WTC11 (cell line): ENCODE data around the gene NWD2. TPM values are rescaled to one million over a fixed set of nuclear protein-coding genes. Genes with fewer than 3 reads are reported as not detected.

Experiments used
- ATAC-seq: fragments of 200-7000 bp; cut with Tn5 transposase; 2 replicates; pipeline ENCODE4 v1.10.0; 2021; ENCODE audit warnings: mild to moderate bottlenecking, moderate library complexity
- CTCF ChIA-PET: fragments of 300-600 bp; sonication (Branson Sonifier 250); formaldehyde crosslinking; loops from one replicate; lab custom pipeline; 2021; ENCODE audit warnings: antibody characterized with exemption; lab: Charles Lee
- POLR2A ChIA-PET: fragments of 350-600 bp; sonication (Branson Sonifier 250); formaldehyde crosslinking; loops from one replicate; lab custom pipeline; 2021; ENCODE audit warnings: antibody characterized with exemption; lab: Charles Lee
- DNase-seq: peaks from one replicate; pipeline ENCODE4 v3.0.0; 2021; ENCODE audit warnings: low spot score
- H3K27ac Mint-ChIP-seq: 2 replicates; pipeline ENCODE4 v1.8.0; 2021; ENCODE audit warnings: mixed read lengths
- H3K27me3 Mint-ChIP-seq: 2 replicates; pipeline ENCODE4 v1.8.0; 2021; ENCODE audit warnings: low read depth, mild to moderate bottlenecking, moderate library complexity, mixed read lengths
- H3K36me3 Mint-ChIP-seq: 2 replicates; pipeline ENCODE4 v1.8.0; 2021; ENCODE audit warnings: mixed read lengths
- H3K4me1 Mint-ChIP-seq: 2 replicates; pipeline ENCODE4 v1.8.0; 2022; ENCODE audit warnings: mixed read lengths
- H3K4me3 Mint-ChIP-seq: 2 replicates; pipeline ENCODE4 v1.8.0; 2021; ENCODE audit warnings: mild to moderate bottlenecking, moderate library complexity, mixed read lengths
- H3K9me3 Mint-ChIP-seq: 2 replicates; pipeline ENCODE4 v1.8.0; 2021; ENCODE audit warnings: mixed read lengths
- CREB1 ChIP-seq: sonication (generic); formaldehyde crosslinking; IDR thresholded peaks from 2 replicates; pipeline ENCODE4 v1.8.0; 2023; ENCODE audit warnings: mild to moderate bottlenecking, missing genetic modification reagents
- CREM ChIP-seq: sonication (generic); formaldehyde crosslinking; IDR thresholded peaks from 2 replicates; pipeline ENCODE4 v1.8.1; 2022; ENCODE audit warnings: mild to moderate bottlenecking, missing genetic modification reagents, moderate library complexity
- ELF4 ChIP-seq: sonication (generic); formaldehyde crosslinking; IDR thresholded peaks from 2 replicates; pipeline ENCODE4 v1.8.1; 2022; ENCODE audit warnings: low read depth, mild to moderate bottlenecking, moderate library complexity, missing genetic modification reagents
- ETV6 ChIP-seq: sonication (generic); formaldehyde crosslinking; IDR thresholded peaks from 2 replicates; pipeline ENCODE4 v1.8.1; 2022; ENCODE audit warnings: mild to moderate bottlenecking, missing genetic modification reagents
- FOXK1 ChIP-seq: sonication (generic); formaldehyde crosslinking; IDR thresholded peaks from 2 replicates; pipeline ENCODE4 v1.8.0; 2022; ENCODE audit warnings: mild to moderate bottlenecking, moderate library complexity, missing genetic modification reagents
- FOXP1 ChIP-seq: sonication (generic); formaldehyde crosslinking; IDR thresholded peaks from 2 replicates; pipeline ENCODE4 v1.8.0; 2022; ENCODE audit warnings: missing genetic modification reagents, mild to moderate bottlenecking, moderate library complexity, borderline replicate concordance
- GABPB1 ChIP-seq: sonication (generic); formaldehyde crosslinking; IDR thresholded peaks from 2 replicates; pipeline ENCODE4 v1.8.1; 2023; ENCODE audit warnings: mild to moderate bottlenecking, missing genetic modification reagents
- JAZF1 ChIP-seq: fragments of 250-450 bp; sonication (Bioruptor Pico); IDR thresholded peaks from 2 replicates; pipeline ENCODE4 v1.9.0; 2021; ENCODE audit warnings: moderate library complexity, mild to moderate bottlenecking, inconsistent platforms
- MXD4 ChIP-seq: fragments of 250-450 bp; sonication (Bioruptor Pico); IDR thresholded peaks from 2 replicates; pipeline ENCODE4 v1.8.0; 2021; ENCODE audit warnings: mild to moderate bottlenecking, moderate library complexity, borderline replicate concordance
- MYBL2 ChIP-seq: sonication (generic); formaldehyde crosslinking; IDR thresholded peaks from 2 replicates; pipeline ENCODE4 v1.8.1; 2023; ENCODE audit warnings: mild to moderate bottlenecking, moderate library complexity, missing genetic modification reagents
- NFYB ChIP-seq: sonication (generic); formaldehyde crosslinking; conservative IDR thresholded peaks from 2 replicates; pipeline ENCODE4 v1.8.0; 2022; ENCODE audit warnings: low read depth, missing genetic modification reagents
- NR2C2 ChIP-seq: sonication (generic); formaldehyde crosslinking; IDR thresholded peaks from 2 replicates; pipeline ENCODE4 v1.8.0; 2022; ENCODE audit warnings: mild to moderate bottlenecking, missing genetic modification reagents
- NR3C1 ChIP-seq: sonication (generic); formaldehyde crosslinking; conservative IDR thresholded peaks from 2 replicates; pipeline ENCODE4 v1.8.1; 2023; ENCODE audit warnings: low read depth, mild to moderate bottlenecking, missing genetic modification reagents
- RELA ChIP-seq: sonication (generic); formaldehyde crosslinking; IDR thresholded peaks from 2 replicates; pipeline ENCODE4 v1.8.1; 2022; ENCODE audit warnings: missing genetic modification reagents, mild to moderate bottlenecking, borderline replicate concordance
- RORB ChIP-seq: fragments of 250-450 bp; sonication (Bioruptor Pico); IDR thresholded peaks from 2 replicates; pipeline ENCODE4 v1.9.0; 2021; ENCODE audit warnings: mild to moderate bottlenecking
- SMAD3 ChIP-seq: sonication (generic); formaldehyde crosslinking; IDR thresholded peaks from 2 replicates; pipeline ENCODE4 v1.8.0; 2022; ENCODE audit warnings: missing genetic modification reagents, mild to moderate bottlenecking, borderline replicate concordance
- TEAD1 ChIP-seq: sonication (generic); formaldehyde crosslinking; IDR thresholded peaks from 2 replicates; pipeline ENCODE4 v1.8.0; 2022; ENCODE audit warnings: mild to moderate bottlenecking, missing genetic modification reagents
- ZNF138 ChIP-seq: sonication (generic); formaldehyde crosslinking; conservative IDR thresholded peaks from 2 replicates; pipeline ENCODE4 v1.8.1; 2022; ENCODE audit warnings: mild to moderate bottlenecking, moderate library complexity, missing genetic modification reagents
- ZNF396 ChIP-seq: fragments of 250-450 bp; sonication (Bioruptor Pico); IDR thresholded peaks from 2 replicates; pipeline ENCODE4 v1.8.0; 2021; ENCODE audit warnings: mild to moderate bottlenecking, moderate library complexity, borderline replicate concordance
- total RNA-seq: library from RNA; stranded (reverse); gene quantifications from 3 replicates; pipeline ENCODE4 v1.2.3, GENCODE V29; 2021
- TF ChIP-seq, protein P1 (sequence below): fragments of 250-450 bp; sonication (Bioruptor Pico); IDR thresholded peaks from 2 replicates; pipeline ENCODE4 v1.9.0; 2021; ENCODE audit warnings: moderate library complexity, mild to moderate bottlenecking, inconsistent platforms, borderline replicate concordance
- TF ChIP-seq, protein P2 (sequence below): sonication (generic); formaldehyde crosslinking; IDR thresholded peaks from 2 replicates; pipeline ENCODE4 v1.8.0; 2022; ENCODE audit warnings: mild to moderate bottlenecking, missing genetic modification reagents
- TF ChIP-seq, protein P3 (sequence below): sonication (generic); formaldehyde crosslinking; IDR thresholded peaks from 2 replicates; pipeline ENCODE4 v1.8.0; 2022; ENCODE audit warnings: mild to moderate bottlenecking, missing genetic modification reagents
- TF ChIP-seq, protein P4 (sequence below): fragments of 250-450 bp; sonication (Bioruptor Pico); IDR thresholded peaks from 2 replicates; pipeline ENCODE4 v1.9.0; 2021; ENCODE audit warnings: mild to moderate bottlenecking
- TF ChIP-seq, protein P5 (sequence below): sonication (generic); formaldehyde crosslinking; IDR thresholded peaks from 2 replicates; pipeline ENCODE4 v1.8.0; 2022; ENCODE audit warnings: mild to moderate bottlenecking, missing genetic modification reagents

NWD2 gene
- total RNA-seq, 1 experiment from 2014 or later: 0.07 TPM

DNA sequence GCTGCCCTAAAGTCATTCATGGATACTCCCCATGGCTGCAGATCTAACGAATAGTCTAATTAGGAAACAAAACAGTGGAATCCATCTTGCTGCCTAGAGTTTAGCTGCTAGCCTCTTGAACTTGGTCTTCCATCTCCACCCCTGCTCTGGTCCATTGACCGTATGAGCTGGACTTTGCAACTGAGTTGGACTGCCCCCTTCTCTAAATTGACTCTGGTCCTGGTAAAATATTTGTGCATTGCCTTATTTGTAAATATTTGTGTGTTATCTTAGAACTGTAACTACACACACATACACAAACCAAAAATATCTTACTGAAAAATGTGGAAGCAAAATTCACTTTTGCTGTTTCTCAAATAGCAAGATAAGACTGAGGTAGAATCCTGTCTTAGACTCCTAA, 181.3 kb downstream of the NWD2 start:
- CTCF ChIA-PET: interaction anchor here (0.7 kb wide), 1 partner anchor 9 kb away, joined by 3 read pairs; no protein-coding TSS in a partner anchor
- no peak for ATAC-seq
- H3K36me3 Mint-ChIP-seq: no peaks in the 10 kb centered on the region
- H3K27me3 Mint-ChIP-seq: no peaks in the 10 kb centered on the region
- no peak overlapping the region for H3K27ac Mint-ChIP-seq
- peaks cover 8% of the 10 kb centered on the region for H3K9me3 Mint-ChIP-seq
- no peak for DNase-seq
- no peak for TF ChIP-seq ZNF138
- no peak overlapping the region for H3K4me3 Mint-ChIP-seq
- POLR2A ChIA-PET: no interaction called here
- peaks cover 6% of the 10 kb centered on the region; the same call in 1 of the 2 replicates for H3K4me1 Mint-ChIP-seq

DNA sequence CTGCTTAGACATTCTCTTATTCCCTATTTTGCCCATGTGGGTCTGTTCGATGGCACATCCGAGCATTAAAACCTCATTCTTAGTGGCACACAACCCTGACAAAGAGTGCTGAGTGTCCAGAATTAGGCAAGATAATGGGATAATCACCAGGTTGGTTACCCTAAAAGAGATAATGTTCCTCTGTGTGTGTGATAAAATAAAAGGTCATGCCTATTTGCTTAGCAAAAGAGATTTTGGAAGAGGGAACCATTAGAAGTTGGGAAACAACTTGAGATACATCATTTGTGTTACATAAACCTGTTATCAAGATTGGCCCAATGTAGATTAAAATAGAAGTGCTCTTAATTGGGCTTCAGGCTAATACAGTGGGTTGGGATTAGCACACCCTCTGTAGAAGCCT, 182.7 kb downstream of the NWD2 start:
- peaks cover 8% of the 10 kb centered on the region for H3K9me3 Mint-ChIP-seq
- ATAC-seq (no peak), DNase-seq (no peak)
- CTCF ChIA-PET: interaction anchor here (1.1 kb wide), 1 partner anchor 375 kb away, joined by 6 read pairs; no protein-coding TSS in a partner anchor
- POLR2A ChIA-PET: no interaction called here
- H3K27me3 Mint-ChIP-seq: no peaks in the 10 kb centered on the region
- TF ChIP-seq SMAD3 (CRISPR knock-in tag): no peak
- no peak for TF ChIP-seq TEAD1
- TF ChIP-seq ZNF138: no peak
- TF ChIP-seq, protein P1, sequence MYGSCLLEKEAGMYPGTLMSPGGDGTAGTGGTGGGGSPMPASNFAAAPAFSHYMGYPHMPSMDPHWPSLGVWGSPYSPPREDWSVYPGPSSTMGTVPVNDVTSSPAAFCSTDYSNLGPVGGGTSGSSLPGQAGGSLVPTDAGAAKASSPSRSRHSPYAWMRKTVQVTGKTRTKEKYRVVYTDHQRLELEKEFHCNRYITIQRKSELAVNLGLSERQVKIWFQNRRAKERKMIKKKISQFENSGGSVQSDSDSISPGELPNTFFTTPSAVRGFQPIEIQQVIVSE: no peak
- no peak for TF ChIP-seq CREM (CRISPR knock-in tag)
- TF ChIP-seq ELF4: no peak
- TF ChIP-seq RORB (CRISPR knock-in tag): no peak
- no peak for TF ChIP-seq NFYB
- no peak for TF ChIP-seq NR2C2 (CRISPR knock-in tag)
- TF ChIP-seq JAZF1 (CRISPR knock-in tag): no peak
- TF ChIP-seq RELA (CRISPR knock-in tag): no peak
- TF ChIP-seq FOXP1 (CRISPR knock-in tag): no peak
- no peak for TF ChIP-seq MYBL2 (CRISPR knock-in tag)
- TF ChIP-seq, protein P2, sequence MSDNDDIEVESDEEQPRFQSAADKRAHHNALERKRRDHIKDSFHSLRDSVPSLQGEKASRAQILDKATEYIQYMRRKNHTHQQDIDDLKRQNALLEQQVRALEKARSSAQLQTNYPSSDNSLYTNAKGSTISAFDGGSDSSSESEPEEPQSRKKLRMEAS (CRISPR knock-in tag): no peak
- TF ChIP-seq, protein P3, sequence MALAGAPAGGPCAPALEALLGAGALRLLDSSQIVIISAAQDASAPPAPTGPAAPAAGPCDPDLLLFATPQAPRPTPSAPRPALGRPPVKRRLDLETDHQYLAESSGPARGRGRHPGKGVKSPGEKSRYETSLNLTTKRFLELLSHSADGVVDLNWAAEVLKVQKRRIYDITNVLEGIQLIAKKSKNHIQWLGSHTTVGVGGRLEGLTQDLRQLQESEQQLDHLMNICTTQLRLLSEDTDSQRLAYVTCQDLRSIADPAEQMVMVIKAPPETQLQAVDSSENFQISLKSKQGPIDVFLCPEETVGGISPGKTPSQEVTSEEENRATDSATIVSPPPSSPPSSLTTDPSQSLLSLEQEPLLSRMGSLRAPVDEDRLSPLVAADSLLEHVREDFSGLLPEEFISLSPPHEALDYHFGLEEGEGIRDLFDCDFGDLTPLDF (CRISPR knock-in tag): no peak
- TF ChIP-seq MXD4 (CRISPR knock-in tag): no peak
- no peak for TF ChIP-seq FOXK1 (CRISPR knock-in tag)
- H3K36me3 Mint-ChIP-seq: no peaks in the 10 kb centered on the region
- no peak overlapping the region for H3K4me3 Mint-ChIP-seq
- H3K27ac Mint-ChIP-seq: no peak overlapping the region
- peaks cover 6% of the 10 kb centered on the region; the same call in 1 of the 2 replicates for H3K4me1 Mint-ChIP-seq

DNA sequence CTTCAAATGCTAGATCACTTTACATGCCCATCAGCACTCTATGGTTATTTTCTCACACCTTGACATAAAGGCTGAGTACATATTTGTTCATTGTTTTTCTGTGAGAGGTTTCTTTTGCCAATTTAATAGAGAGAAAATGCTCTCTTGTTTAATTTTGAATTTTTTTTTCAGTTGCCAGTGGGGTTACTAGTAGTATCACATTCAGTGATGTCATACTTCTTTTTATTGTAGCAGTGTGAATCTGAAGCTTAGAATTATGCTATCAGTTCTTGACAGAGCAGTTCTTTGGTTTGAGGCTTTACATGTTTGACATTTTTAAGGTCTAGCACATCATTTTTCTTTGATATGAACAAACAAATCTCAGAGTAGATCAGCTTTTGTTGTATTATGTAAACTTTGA, 185.4 kb downstream of the NWD2 start:
- TF ChIP-seq, protein P4, sequence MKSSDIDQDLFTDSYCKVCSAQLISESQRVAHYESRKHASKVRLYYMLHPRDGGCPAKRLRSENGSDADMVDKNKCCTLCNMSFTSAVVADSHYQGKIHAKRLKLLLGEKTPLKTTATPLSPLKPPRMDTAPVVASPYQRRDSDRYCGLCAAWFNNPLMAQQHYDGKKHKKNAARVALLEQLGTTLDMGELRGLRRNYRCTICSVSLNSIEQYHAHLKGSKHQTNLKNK: no peak
- no peak for TF ChIP-seq CREB1 (CRISPR knock-in tag)
- TF ChIP-seq, protein P5, sequence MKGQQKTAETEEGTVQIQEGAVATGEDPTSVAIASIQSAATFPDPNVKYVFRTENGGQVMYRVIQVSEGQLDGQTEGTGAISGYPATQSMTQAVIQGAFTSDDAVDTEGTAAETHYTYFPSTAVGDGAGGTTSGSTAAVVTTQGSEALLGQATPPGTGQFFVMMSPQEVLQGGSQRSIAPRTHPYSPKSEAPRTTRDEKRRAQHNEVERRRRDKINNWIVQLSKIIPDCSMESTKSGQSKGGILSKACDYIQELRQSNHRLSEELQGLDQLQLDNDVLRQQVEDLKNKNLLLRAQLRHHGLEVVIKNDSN (CRISPR knock-in tag): no peak
- no peak for TF ChIP-seq NR3C1
- TF ChIP-seq FOXK1 (CRISPR knock-in tag): no peak
- no peak for TF ChIP-seq GABPB1
- no peak for TF ChIP-seq ETV6 (CRISPR knock-in tag)
- TF ChIP-seq ZNF396 (CRISPR knock-in tag): no peak
- TF ChIP-seq, all 79 proteins: peak for 0
- no peak overlapping the region for H3K4me3 Mint-ChIP-seq
- no peaks in the 10 kb centered on the region for H3K9me3 Mint-ChIP-seq
- no peak overlapping the region for H3K27ac Mint-ChIP-seq
- H3K27me3 Mint-ChIP-seq: no peaks in the 10 kb centered on the region
- ChIA-PET POLR2A (no interaction called here), CTCF (no interaction called here)
- ATAC-seq: no peak
- no peaks in the 10 kb centered on the region for H3K36me3 Mint-ChIP-seq
- DNase-seq: no peak
- peaks cover 9% of the 10 kb centered on the region; the same call in 1 of the 2 replicates for H3K4me1 Mint-ChIP-seq
